Ishikawa (cell line): ENCODE measurements around the gene UPP2.

Source experiments
- CEBPB ChIP-seq: IDR thresholded peaks from 2 replicates; pipeline ENCODE4 v1.6.1; 2012
- EGR1 ChIP-seq: IDR thresholded peaks from 2 replicates; pipeline ENCODE4 v1.6.1; 2012
- EP300 ChIP-seq: IDR thresholded peaks from 2 replicates; pipeline ENCODE4 v1.6.1; 2012; ENCODE audit warnings: borderline replicate concordance
- FOXM1 ChIP-seq: IDR thresholded peaks from 2 replicates; pipeline ENCODE4 v1.6.1; 2012; ENCODE audit warnings: low read depth, borderline replicate concordance
- MAX ChIP-seq: IDR thresholded peaks from 2 replicates; pipeline ENCODE4 v1.6.1; 2012
- NFIC ChIP-seq: IDR thresholded peaks from 2 replicates; pipeline ENCODE4 v1.6.1; 2012
- RAD21 ChIP-seq: IDR thresholded peaks from 2 replicates; pipeline ENCODE4 v1.6.1; 2012; ENCODE audit warnings: low read depth
- REST ChIP-seq: IDR thresholded peaks from 2 replicates; pipeline ENCODE4 v1.6.1; 2012; ENCODE audit warnings: low read depth, mild to moderate bottlenecking
- TAF1 ChIP-seq: IDR thresholded peaks from 2 replicates; pipeline ENCODE4 v1.6.1; 2012; ENCODE audit warnings: low read depth, mild to moderate bottlenecking
- TCF12 ChIP-seq: IDR thresholded peaks from 2 replicates; pipeline ENCODE4 v1.6.1; 2012; ENCODE audit warnings: low read depth
- YY1 ChIP-seq: IDR thresholded peaks from 2 replicates; pipeline ENCODE4 v1.6.1; 2012; ENCODE audit warnings: low read depth
- ZBTB7A ChIP-seq: IDR thresholded peaks from 2 replicates; pipeline ENCODE4 v1.6.1; 2012; ENCODE audit warnings: low read depth
- TF ChIP-seq, protein P1 (sequence below): IDR thresholded peaks from 2 replicates; pipeline ENCODE4 v1.6.1; 2012

DNA sequence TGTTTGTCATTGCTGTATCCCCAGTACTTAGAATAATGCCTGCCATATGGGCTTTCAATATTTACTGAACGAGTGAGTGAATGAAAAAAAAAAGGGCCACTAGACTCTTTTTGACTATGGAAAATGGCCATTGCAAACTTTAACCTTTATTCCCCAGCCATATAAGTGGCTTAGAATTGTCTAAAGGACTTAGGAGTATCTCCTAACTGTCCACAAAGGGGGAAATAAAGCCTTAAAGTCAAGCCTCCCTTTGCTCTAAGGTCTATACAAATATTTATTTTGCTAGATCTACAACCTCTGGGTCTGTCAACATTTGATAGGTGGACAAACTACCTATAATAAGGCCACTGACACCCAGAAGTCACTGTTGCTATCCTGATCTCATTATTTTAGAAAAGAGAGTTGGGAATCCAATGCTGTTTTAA lies 25.7 kb downstream of the UPP2 start:
- TF ChIP-seq CEBPB (no peak), REST (no peak), EP300 (no peak), ZBTB7A (no peak), FOXM1 (no peak), YY1 (no peak), TAF1 (no peak), NFIC (no peak), MAX (no peak), TCF12 (no peak), EGR1 (no peak), RAD21 (no peak)
- TF ChIP-seq, protein P1, sequence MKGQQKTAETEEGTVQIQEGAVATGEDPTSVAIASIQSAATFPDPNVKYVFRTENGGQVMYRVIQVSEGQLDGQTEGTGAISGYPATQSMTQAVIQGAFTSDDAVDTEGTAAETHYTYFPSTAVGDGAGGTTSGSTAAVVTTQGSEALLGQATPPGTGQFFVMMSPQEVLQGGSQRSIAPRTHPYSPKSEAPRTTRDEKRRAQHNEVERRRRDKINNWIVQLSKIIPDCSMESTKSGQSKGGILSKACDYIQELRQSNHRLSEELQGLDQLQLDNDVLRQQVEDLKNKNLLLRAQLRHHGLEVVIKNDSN = no peak
